Epithelial cell of esophagus (primary cell): ENCODE data around the gene TAGLN.

Experiments
- DNase-seq: peaks from one replicate; pipeline ENCODE4 v3.0.0; 2010; ENCODE audit warnings: low read depth
- H3K4me3 ChIP-seq: 2 replicates; pipeline ENCODE4 v1.5.1; 2011; ENCODE audit warnings: mild to moderate bottlenecking, low read length, control low read depth
- CTCF ChIP-seq: IDR thresholded peaks from 2 replicates; pipeline ENCODE4 v1.5.1; 2011; ENCODE audit warnings: low read depth, mild to moderate bottlenecking, low read length, control low read depth, inconsistent platforms; ENCODE audit not compliant: insufficient read depth; ENCODE audit errors: missing control alignments

The TAGLN gene

DNA sequence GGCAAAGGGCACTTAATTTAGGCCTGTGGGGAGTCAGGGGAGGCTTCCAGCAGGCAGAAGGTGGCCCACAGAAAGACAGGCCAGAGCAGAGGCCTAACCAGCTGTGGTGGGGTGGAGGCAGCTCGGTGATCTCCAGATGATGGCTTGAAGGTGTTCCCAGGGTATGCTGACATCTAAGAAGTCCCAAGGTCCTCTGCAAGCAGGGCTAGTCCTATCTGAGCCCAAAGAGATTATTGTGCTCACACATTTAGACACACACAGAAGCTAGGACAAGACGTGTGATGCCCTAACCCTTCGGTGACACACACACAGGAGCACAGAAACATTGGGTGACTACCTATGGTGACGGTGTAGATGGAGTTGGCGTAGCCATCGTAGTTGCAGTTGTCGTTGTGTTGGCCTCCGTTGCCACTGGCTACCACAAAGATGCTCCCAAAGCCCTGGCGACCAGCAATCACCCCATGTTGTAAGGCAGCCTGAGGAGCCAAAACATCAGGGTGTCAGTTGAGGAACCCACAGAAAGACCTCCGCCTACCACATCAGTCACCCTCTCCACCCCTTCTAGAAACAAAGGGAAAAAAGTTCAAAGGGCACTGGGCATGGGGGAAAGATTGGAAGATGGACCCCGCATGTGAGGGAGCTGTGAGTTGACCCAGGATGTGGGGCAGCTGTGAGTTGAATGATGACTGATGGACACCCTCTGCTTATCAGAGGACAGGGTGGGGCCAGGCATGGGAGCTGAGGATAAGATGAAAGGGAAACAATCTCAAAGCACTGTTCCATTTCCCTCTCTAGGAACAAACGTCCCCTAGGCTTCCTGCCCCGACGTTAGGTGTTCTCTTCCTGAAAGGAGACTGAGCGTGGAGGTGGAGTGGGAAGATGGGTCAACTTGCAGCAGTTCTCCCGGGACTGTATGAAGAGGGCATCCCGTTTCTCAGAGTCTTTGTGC is 24.8 kb downstream of the TAGLN start:
- TF ChIP-seq CTCF: no peak
- no peak for DNase-seq
- H3K4me3 ChIP-seq: no peak overlapping the region

- no peak for TF ChIP-seq CTCF
- no peak overlapping the region for H3K4me3 ChIP-seq
- no peak for DNase-seq
Measured at GRCh38 chr11:117225553-117226170, 26.5 kb downstream of the TAGLN start.

DNA sequence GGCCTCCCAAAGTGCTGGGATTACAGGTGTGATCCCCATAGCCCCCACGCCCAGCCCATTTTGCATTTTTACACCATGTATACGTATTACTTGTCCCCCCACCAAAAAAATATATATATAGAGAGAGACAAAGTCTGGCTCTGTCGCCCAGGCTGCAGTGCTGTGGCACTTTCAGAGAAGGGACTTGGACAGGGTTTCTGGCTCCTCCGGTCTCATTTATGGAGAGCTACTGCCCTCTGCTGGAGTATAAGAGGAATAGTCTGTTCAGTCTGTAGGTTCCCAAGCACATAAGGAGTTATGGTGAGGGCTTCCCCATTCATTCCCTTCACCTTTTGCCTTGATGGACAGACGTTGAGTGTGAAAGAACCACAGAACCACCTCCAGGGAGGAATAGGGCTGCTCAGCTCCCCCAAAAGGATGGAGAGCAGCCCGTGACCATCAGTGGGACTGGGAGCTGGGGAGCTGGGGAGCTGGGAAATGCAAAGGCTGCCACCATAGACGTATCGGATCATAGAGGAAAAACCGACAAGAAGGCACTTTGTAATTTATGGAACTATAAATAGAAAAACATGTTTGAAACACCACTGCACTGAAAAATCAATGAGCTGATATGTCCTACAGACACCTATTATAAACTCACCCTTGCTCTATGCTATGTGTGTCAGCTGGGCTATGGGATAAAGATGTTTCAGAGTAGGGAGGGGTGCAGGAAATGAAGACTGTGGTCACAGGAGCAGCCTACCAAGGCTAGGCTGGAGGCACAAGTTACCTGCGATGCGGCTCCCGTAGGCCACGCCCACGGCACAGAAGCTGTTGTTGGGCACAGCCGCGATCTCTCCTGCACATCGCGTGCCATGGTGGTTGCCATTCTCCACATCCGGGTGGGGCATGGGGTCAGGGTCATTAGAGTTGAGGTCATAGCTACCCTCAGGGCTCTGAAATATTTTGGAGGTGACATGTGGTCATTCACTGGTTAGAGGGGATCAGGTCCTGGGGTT is 27.5 kb downstream of the TAGLN start:
- peak; percentile 82 for TF ChIP-seq CTCF
- DNase-seq: peak; percentile 80
- no peak overlapping the region for H3K4me3 ChIP-seq

- DNase-seq: no peak
- TF ChIP-seq CTCF: no peak
- no peak overlapping the region for H3K4me3 ChIP-seq
Measured at GRCh38 chr11:117228091-117228490, 28.9 kb downstream of the TAGLN start.

GRCh38 chr11:117229411-117229810 is 30.2 kb downstream of the TAGLN start:
- no peak for TF ChIP-seq CTCF
- H3K4me3 ChIP-seq: no peak overlapping the region
- DNase-seq: no peak

DNA sequence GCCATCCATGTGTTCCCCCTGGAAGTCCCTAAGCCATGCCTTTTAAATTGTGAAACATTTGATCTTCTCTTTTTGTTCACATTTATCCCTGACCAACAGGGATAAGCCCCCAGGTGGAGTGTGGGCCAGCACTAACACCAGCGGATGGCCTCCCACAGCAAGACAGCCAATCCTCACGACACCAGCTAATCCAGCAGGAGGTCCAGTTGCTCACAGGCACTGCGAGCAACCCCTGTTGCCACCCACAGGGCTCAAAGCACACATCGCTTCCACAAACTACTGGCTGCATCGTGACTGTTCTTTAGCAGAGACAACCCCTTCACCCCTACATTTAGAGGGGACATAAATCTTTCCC is 30.7 kb downstream of the TAGLN start:
- DNase-seq: no peak
- no peak overlapping the region for H3K4me3 ChIP-seq
- no peak for TF ChIP-seq CTCF
